HepG2 (cell line): ENCODE results near the gene LRRC3. TPM values are rescaled to one million over a fixed set of nuclear protein-coding genes. Genes with fewer than 3 reads are reported as not detected.

Experiments used
- ATAC-seq: fragments of 200-7000 bp; cut with Tn5 transposase; 3 replicates; pipeline ENCODE4 v1.9.1; 2020; ENCODE audit warnings: mild to moderate bottlenecking, moderate library complexity
- BruUV-seq: library from RNA; stranded (reverse); fragments of 400-500 nt; replicated peaks from 2 replicates; lab custom pipeline; 2021; lab: Mats Ljungman, UMichigan
- CTCF ChIA-PET: fragments of 300-600 bp; formaldehyde crosslinking; extraction: SDS; loops from one replicate; lab custom pipeline; 2021; ENCODE audit warnings: low total read pairs, inconsistent platforms, low intra/inter-chr PET ratio; lab: Yijun Ruan, JAX
- POLR2A ChIA-PET: fragments of 350-600 bp; sonication (Branson Sonifier 250); formaldehyde crosslinking; loops from one replicate; lab custom pipeline; 2020; ENCODE audit warnings: antibody characterized with exemption, inconsistent platforms; lab: Yijun Ruan, JAX
- DNase-seq: peaks from one replicate; pipeline ENCODE4 v3.0.0-alpha.2; 2015; ENCODE audit warnings: low spot score
- FAIRE-seq: peaks from 3 replicates; lab custom pipeline; 2011; peaks lifted over from hg19 to GRCh38; lab: Jason Lieb, UNC
- H2AFZ ChIP-seq: one replicate; pipeline ENCODE4 v1.6.1; 2011; ENCODE audit warnings: low read length, inconsistent platforms
- H3K27ac ChIP-seq: fragments of 300-600 bp; 3 replicates; pipeline ENCODE4 v1.8.0; 2011; ENCODE audit warnings: mixed run types, mild to moderate bottlenecking, mixed read lengths, low read length, inconsistent platforms; ENCODE audit not compliant: insufficient read depth; ENCODE audit errors: extremely low read length
- H3K27me3 ChIP-seq, 2 experiments: fragments of 200-600 bp in 1 of 2; 2 replicates in 1 of 2; 3 replicates in 1 of 2; pipeline versions ENCODE4 v1.6.0 to v1.8.0; 2011; ENCODE audit warnings: low read length in 2 of 2, mild to moderate bottlenecking in 2 of 2, moderate library complexity in 2 of 2, inconsistent platforms in 1 of 2; ENCODE audit not compliant: insufficient read depth in 2 of 2, control insufficient read depth in 1 of 2
- H3K36me3 ChIP-seq, 2 experiments: fragments of 200-600 bp in 1 of 2; replicated peaks in 1 of 2; 2 replicates in 1 of 2; 3 replicates in 1 of 2; pipeline versions ENCODE4 v1.5.1 to v1.8.0; 2011; ENCODE audit warnings: low read length in 2 of 2, inconsistent platforms in 1 of 2; ENCODE audit not compliant: insufficient read depth in 2 of 2, control insufficient read depth in 1 of 2
- H3K4me1 ChIP-seq: 2 replicates; pipeline ENCODE4 v1.5.1; 2012; ENCODE audit warnings: low read length, inconsistent platforms; ENCODE audit not compliant: insufficient read depth
- H3K4me2 ChIP-seq: 2 replicates; pipeline ENCODE4 v1.6.0; 2011; ENCODE audit warnings: low read depth, low read length, inconsistent platforms
- H3K4me3 ChIP-seq, 3 experiments: fragments of 200-600 bp in 1 of 3; sonication (generic), shearing (Covaris generic) in 1 of 3; replicated peaks in 1 of 3; 2 replicates each; pipeline ENCODE4 v1.5.1; 2011 to 2016; ENCODE audit warnings: low read length in 3 of 3, inconsistent platforms in 2 of 3, low read depth in 2 of 3, mild to moderate bottlenecking in 2 of 3, control low read depth in 1 of 3, mixed read lengths in 1 of 3; ENCODE audit not compliant: insufficient read depth in 1 of 3
- H3K79me2 ChIP-seq: one replicate; pipeline ENCODE4 v1.6.1; 2011; ENCODE audit warnings: low read length, inconsistent platforms; ENCODE audit not compliant: insufficient read depth
- H3K9ac ChIP-seq: 2 replicates; pipeline ENCODE4 v1.6.0; 2011; ENCODE audit warnings: mild to moderate bottlenecking, low read depth, low read length, inconsistent platforms; ENCODE audit not compliant: insufficient read depth
- H3K9me3 ChIP-seq: 2 replicates; pipeline ENCODE4 v1.5.1; 2012; ENCODE audit warnings: mild to moderate bottlenecking, low read length
- H4K20me1 ChIP-seq: 2 replicates; pipeline ENCODE4 v1.6.0; 2011; ENCODE audit warnings: inconsistent platforms, mild to moderate bottlenecking, low read length, moderate library complexity; ENCODE audit not compliant: insufficient read depth
- AGO1 ChIP-seq: fragments of 200-400 bp; formaldehyde crosslinking; IDR thresholded peaks from 2 replicates; pipeline ENCODE4 v1.6.1; 2017; ENCODE audit warnings: mild to moderate bottlenecking, low read depth, low read length, moderate library complexity; ENCODE audit not compliant: poor library complexity, severe bottlenecking
- ELF4 ChIP-seq: sonication (generic); formaldehyde crosslinking; IDR thresholded peaks from 2 replicates; pipeline ENCODE4 v1.5.0; 2020; ENCODE audit warnings: missing genetic modification reagents, mild to moderate bottlenecking, moderate library complexity, borderline replicate concordance
- GATAD1 ChIP-seq: IDR thresholded peaks from 2 replicates; pipeline ENCODE4 v1.6.1; 2016; ENCODE audit warnings: missing genetic modification reagents, missing compliant biosample characterization
- RBFOX2 ChIP-seq: fragments of 200-400 bp; formaldehyde crosslinking; IDR thresholded peaks from 2 replicates; pipeline ENCODE4 v1.6.1; 2017; ENCODE audit warnings: low read depth, mild to moderate bottlenecking, low read length
- ZNF451 ChIP-seq: sonication (generic); formaldehyde crosslinking; IDR thresholded peaks from 2 replicates; pipeline ENCODE4 v1.5.0; 2020; ENCODE audit warnings: mild to moderate bottlenecking, missing genetic modification reagents
- WGBS: methylation state at CpG from one replicate; pipeline ENCODE4 v1.1.6; 2017; ENCODE audit warnings: low lambda C conversion rate; 5-methylcytosine and 5-hydroxymethylcytosine counted together
- in situ Hi-C: cut with HindIII; loops from 2 replicates; pipeline ENCODE4 v1.10.0; 2017; ENCODE audit warnings: low pct_unique_long_range_greater_than_20kb; ENCODE audit not compliant: extremely low pct_ligation_motif_present
- intact Hi-C: fragments of 100-400 bp; cut with micrococcal nuclease; formaldehyde crosslinking; loops from one replicate; pipeline ENCODE4 v1.10.0; 2022; ENCODE audit not compliant: unreplicated experiment
- polyA plus RNA-seq, 8 experiments: library from polyadenylated mRNA; depleted of rRNA in 3 of 8; stranded (reverse) in 7 of 8; unstranded in 1 of 8; fragments of >200 nt; fragmentation: Illumina TruSeq in 4 of 8; extraction: Trizol in 4 of 8; gene quantifications; 2 replicates each; pipeline versions ENCODE4 v1.2.1 to v1.2.3, GENCODE V29; 2011 to 2016; ENCODE audit warnings: low read depth in 4 of 8, missing spikeins in 1 of 8, mixed read lengths in 1 of 8; ENCODE audit not compliant: insufficient read depth in 1 of 8
- total RNA-seq, 5 experiments: library from RNA; depleted of rRNA; stranded (reverse); fragments of >200 nt; fragmentation: Illumina TruSeq; extraction: Trizol; gene quantifications; 2 replicates each; pipeline ENCODE4 v1.2.3, GENCODE V29; 2016; ENCODE audit warnings: low read depth in 1 of 5

The LRRC3 gene
- total and polyA plus RNA-seq, 2 of the 13 experiments (the other 11 are each of a cell fraction or from before 2014, with no cell fraction given): 4.8 to 16.5 TPM

DNA sequence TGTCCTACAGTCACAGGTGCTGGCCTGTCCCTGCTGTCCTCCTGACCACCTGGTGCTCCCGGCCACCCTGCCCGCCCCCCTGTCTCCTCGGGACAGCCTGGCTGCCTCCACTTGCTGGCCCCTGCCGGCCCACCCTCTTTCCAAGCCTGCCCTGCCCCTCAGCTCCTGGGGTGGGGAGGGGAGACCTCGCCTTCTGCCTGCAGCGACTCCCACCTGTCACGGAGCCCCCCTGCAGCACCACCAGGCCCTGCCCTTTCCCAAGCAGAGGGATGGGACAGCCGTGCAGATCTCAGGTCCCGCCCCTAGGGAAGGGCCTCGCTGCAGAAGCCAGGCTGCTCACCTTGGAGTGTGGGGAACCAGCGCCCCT is 7.5 kb downstream of the LRRC3 start:
- in situ Hi-C loops: no loop called here

DNA sequence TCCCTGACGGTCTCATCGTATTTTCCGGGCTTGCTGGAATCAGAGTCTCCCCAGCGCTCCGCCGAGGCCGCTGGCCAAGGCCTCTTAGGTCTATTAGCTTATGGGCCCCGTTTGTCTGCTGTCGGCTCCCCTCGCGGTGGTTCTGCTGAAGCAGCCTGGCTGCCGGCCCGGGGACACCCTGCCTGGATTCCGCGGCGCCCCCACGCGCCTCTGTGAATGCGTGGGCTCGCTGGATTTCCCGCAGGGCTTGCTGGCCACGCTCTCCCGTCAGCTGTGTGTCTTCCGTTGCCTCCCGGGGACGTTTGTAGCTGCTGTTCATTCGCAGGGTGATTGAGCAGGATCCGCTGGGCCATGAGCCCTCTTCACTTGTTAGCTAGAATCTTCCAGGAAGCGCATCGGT is 8.4 kb downstream of the LRRC3 start:
- in situ Hi-C loops (no loop called here), intact Hi-C loops (no loop called here)
- no peak overlapping the region for H2AFZ ChIP-seq
- H3K36me3 ChIP-seq: no peaks in the 10 kb centered on the region; a peak in 1 of 5 replicates
- ChIA-PET POLR2A (interaction anchor here (1.5 kb wide), 1 partner anchor 19 kb away, joined by 3 read pairs; no protein-coding TSS in a partner anchor), CTCF (no interaction called here)
- no peak overlapping the region for H3K9ac ChIP-seq
- BruUV-seq: no TSS peak
- no peaks in the 10 kb centered on the region for H3K27me3 ChIP-seq
- H3K9me3 ChIP-seq: no peaks in the 10 kb centered on the region
- H3K4me1 ChIP-seq: peaks cover 38% of the 10 kb centered on the region
- no peaks in the 10 kb centered on the region for H4K20me1 ChIP-seq
- WGBS: 90% methylated on average over 28 of the region's 30 CpGs
- no peak for ATAC-seq
- peak; percentile 39 for TF ChIP-seq AGO1
- TF ChIP-seq ELF4 (CRISPR knock-in tag): no peak
- TF ChIP-seq, all 625 proteins: peak for 1
- DNase-seq (no peak), FAIRE-seq (no peak)
- Histone ChIP-seq H3K4me3 (no peak overlapping the region), H3K79me2 (peaks cover 6% of the 10 kb centered on the region), H3K4me2 (no peak overlapping the region), H3K27ac (no peak overlapping the region)

More for the DNA sequence above, 7.5 kb downstream of the LRRC3 start:
- no peak for DNase-seq
- Histone ChIP-seq H3K27ac (no peak overlapping the region), H3K4me3 (no peak overlapping the region), H3K79me2 (peaks cover 8% of the 10 kb centered on the region), H4K20me1 (no peaks in the 10 kb centered on the region), H3K27me3 (no peaks in the 10 kb centered on the region), H3K9me3 (no peaks in the 10 kb centered on the region), H3K36me3 (no peaks in the 10 kb centered on the region; a peak in 1 of 5 replicates), H3K9ac (no peak overlapping the region), H2AFZ (no peak overlapping the region), H3K4me1 (peaks cover 48% of the 10 kb centered on the region), H3K4me2 (no peak overlapping the region)
- WGBS: 91% methylated on average over 11 of the region's 11 CpGs
- CTCF ChIA-PET: no interaction called here
- ATAC-seq: no peak
- POLR2A ChIA-PET: interaction anchor here (1.5 kb wide), 1 partner anchor 20 kb away, joined by 3 read pairs; no protein-coding TSS in a partner anchor
- no peak for FAIRE-seq
- no TSS peak for BruUV-seq
- intact Hi-C loops: no loop called here
- TF ChIP-seq GATAD1 (CRISPR knock-in tag): no peak
- TF ChIP-seq ZNF451: no peak
- peak; percentile 45; the same call in 1 of the 2 replicates for TF ChIP-seq RBFOX2
